Measurements from ENCODE around the gene TMEM272.

TMEM272 gene

GRCh38 chr13:51778392-51778791, 66.6 kb downstream of the TMEM272 start:
- no peak for TF ChIP-seq CTCF (IDR thresholded peaks at IDR 0.05; ENCODE audit: insufficient read depth, low read depth, low read length, missing control alignments)
- H3K4me3 ChIP-seq (ENCODE audit: low read depth, low read length): no peak overlapping the region
- DNase-seq (ENCODE audit: low read depth): no peak

GRCh38 chr13:51777921-51778320, 67.1 kb downstream of the TMEM272 start:
- H3K4me3 ChIP-seq (ENCODE audit: low read depth, low read length): no peak overlapping the region
- no peak for DNase-seq (ENCODE audit: low read depth)
- no peak for TF ChIP-seq CTCF (IDR thresholded peaks at IDR 0.05; ENCODE audit: insufficient read depth, low read depth, low read length, missing control alignments)

GRCh38 chr13:51776179-51776578, 68.8 kb downstream of the TMEM272 start:
- DNase-seq (ENCODE audit: low read depth): no peak
- no peak for TF ChIP-seq CTCF (IDR thresholded peaks at IDR 0.05; ENCODE audit: insufficient read depth, low read depth, low read length, missing control alignments)
- no peak overlapping the region for H3K4me3 ChIP-seq (ENCODE audit: low read depth, low read length)

- no peak overlapping the region for H3K4me3 ChIP-seq (ENCODE audit: low read depth, low read length)
- TF ChIP-seq CTCF (IDR thresholded peaks at IDR 0.05; ENCODE audit: insufficient read depth, low read depth, low read length, missing control alignments): no peak
- no peak for DNase-seq (ENCODE audit: low read depth)
Observed at GRCh38 chr13:51773515-51773914, 71.5 kb downstream of the TMEM272 start.

GRCh38 chr13:51772781-51773180, 72.2 kb downstream of the TMEM272 start:
- DNase-seq (ENCODE audit: low read depth): no peak
- H3K4me3 ChIP-seq (ENCODE audit: low read depth, low read length): no peak overlapping the region
- no peak for TF ChIP-seq CTCF (IDR thresholded peaks at IDR 0.05; ENCODE audit: insufficient read depth, low read depth, low read length, missing control alignments)

GRCh38 chr13:51772105-51772455, 72.9 kb downstream of the TMEM272 start:
- no peak overlapping the region for H3K4me3 ChIP-seq (ENCODE audit: low read depth, low read length)
- no peak for DNase-seq (ENCODE audit: low read depth)
- TF ChIP-seq CTCF (IDR thresholded peaks at IDR 0.05; ENCODE audit: insufficient read depth, low read depth, low read length, missing control alignments): no peak

GRCh38 chr13:51771418-51772104, 73.4 kb downstream of the TMEM272 start:
- no peak for TF ChIP-seq CTCF (IDR thresholded peaks at IDR 0.05; ENCODE audit: insufficient read depth, low read depth, low read length, missing control alignments)
- DNase-seq (ENCODE audit: low read depth): no peak
- no peak overlapping the region for H3K4me3 ChIP-seq (ENCODE audit: low read depth, low read length)

Measured in GM12865 (cell line).